NCI-H128 (cell line): ENCODE results near the gene PCDH18.

ENCODE experiments used
- DNase-seq: peaks from one replicate; lab custom pipeline; 2025; ENCODE audit not compliant: unreplicated experiment; lab: John Stamatoyannopoulos, UW

Gene PCDH18

GRCh38 chr4:137470806-137471205 lies 61.5 kb downstream of the PCDH18 start:
- DNase-seq, result no peak
